Right lung (tissue), 10 donors: Measurements from ENCODE around the gene TNFRSF8. TPM values are rescaled to one million over a fixed set of nuclear protein-coding genes. Genes with fewer than 3 reads are reported as not detected.
"Not testable (repeated sequence)": the region's sequence is repeated elsewhere in the genome, so short reads cannot be mapped to it uniquely, and the experiment has no call there.

Experiments
- DNase-seq, 2 donors: peaks; one replicate each; pipeline ENCODE4 v3.0.0-alpha.2; 2013
- long read RNA-seq, 8 donors: transcript quantifications; one replicate each; lab custom pipeline, GENCODE V29; 2026
- polyA plus RNA-seq, 5 donors: library from polyadenylated mRNA; unstranded; fragments of 120-200 nt; gene quantifications; one replicate each; pipeline versions ENCODE4 v1.2.1 to v1.2.3, GENCODE V29; 2013; ENCODE audit warnings: inconsistent platforms in 1 of 5, low replicate concordance in 1 of 5; ENCODE audit not compliant: insufficient read length in 5 of 5, insufficient read depth in 1 of 5

Gene TNFRSF8
- polyA plus RNA-seq: under 1 TPM; 0.15 to 0.35 (median 0.19) TPM
- long read RNA-seq, donor 1: 0 reads
- long read RNA-seq, donor 2, partial matches to known transcripts: 0 of 1 reads
- long read RNA-seq, donor 2, other reads (novel, unspliced or antisense): 0 of 1 reads
- long read RNA-seq, donor 3: 0 reads
- long read RNA-seq, donor 4: 0 reads
- long read RNA-seq, donor 5: 0 reads
- long read RNA-seq, donor 6: 0 reads
- long read RNA-seq, donor 7: 0 reads
- long read RNA-seq, donor 8: 0 reads

- no peak for DNase-seq
Measured at GRCh38 chr1:12063141-12064072, at the start of gene TNFRSF8. Gene TNFRSF8, plus strand, starts transcription at chr1:12063303. Its CDS starts 296 bp downstream, at chr1:12063599.

- DNase-seq: peak; percentile 29 to 33
Measured at GRCh38 chr1:12014141-12014991, 48.7 kb upstream of the TNFRSF8 start.

- DNase-seq: no peak
Measured at GRCh38 chr1:12015001-12015491, 48.1 kb upstream of the TNFRSF8 start.

GRCh38 chr1:12015499-12015898 is 47.6 kb upstream of the TNFRSF8 start:
- DNase-seq: no peak

- DNase-seq: no peak
Measured at GRCh38 chr1:12016182-12016581, 46.9 kb upstream of the TNFRSF8 start.

- DNase-seq: no peak
Measured at GRCh38 chr1:12019858-12020509, 43.1 kb upstream of the TNFRSF8 start.

- no peak for DNase-seq
Measured at GRCh38 chr1:12021616-12022015, 41.5 kb upstream of the TNFRSF8 start.

- no peak for DNase-seq
Measured at GRCh38 chr1:12022036-12022435, 41.1 kb upstream of the TNFRSF8 start.

- no peak for DNase-seq
Measured at GRCh38 chr1:12026586-12026985, 36.5 kb upstream of the TNFRSF8 start.

GRCh38 chr1:12028248-12028647 is 34.9 kb upstream of the TNFRSF8 start:
- DNase-seq: no peak

- no peak for DNase-seq
Measured at GRCh38 chr1:12028957-12029511, 34.1 kb upstream of the TNFRSF8 start.

GRCh38 chr1:12029720-12030339 is 33.3 kb upstream of the TNFRSF8 start:
- DNase-seq: no peak

GRCh38 chr1:12031039-12031980 is 31.8 kb upstream of the TNFRSF8 start:
- DNase-seq: no peak

GRCh38 chr1:12032161-12032621 is 30.9 kb upstream of the TNFRSF8 start:
- DNase-seq: no peak

- DNase-seq: not testable (repeated sequence)
Measured at GRCh38 chr1:12033441-12033840, 29.7 kb upstream of the TNFRSF8 start.

GRCh38 chr1:12034381-12034801 is 28.7 kb upstream of the TNFRSF8 start:
- peak; percentile 29 to 32 for DNase-seq

GRCh38 chr1:12035312-12035711 is 27.8 kb upstream of the TNFRSF8 start:
- DNase-seq: no peak

- DNase-seq: no peak
Measured at GRCh38 chr1:12037486-12038355, 25.4 kb upstream of the TNFRSF8 start.
